ENCODE results near the gene CLEC2D. TPM values are rescaled to one million over a fixed set of nuclear protein-coding genes. Genes with fewer than 3 reads are reported as not detected.

The CLEC2D gene
- total RNA-seq, 2 donors from 2014 or later: 3.3 to 6.8 TPM

GRCh38 chr12:9648701-9649531, 20.6 kb upstream of the CLEC2D start:
- H3K9ac ChIP-seq (ENCODE audit: low read depth in 2 of 2, low read length in 2 of 2): peak overlapping the region; percentile 74 to 83
- TF ChIP-seq CTCF (IDR thresholded peaks at IDR 0.05): no peak
- H3K9me3 ChIP-seq: no peaks in the 10 kb centered on the region
- H3K4me3 ChIP-seq: peak overlapping the region; percentile 68
- peak overlapping the region; percentile 93 for H3K27ac ChIP-seq
- intact Hi-C loops (cut with DNase I): no loop called here
- no peaks in the 10 kb centered on the region for H3K4me1 ChIP-seq
- no peak for DNase-seq
- no peaks in the 10 kb centered on the region for H3K27me3 ChIP-seq
- H3K36me3 ChIP-seq: no peaks in the 10 kb centered on the region

- Histone ChIP-seq H3K27ac (peak overlapping the region; percentile 93), H3K4me3 (peak overlapping the region; percentile 68), H3K9me3 (no peaks in the 10 kb centered on the region), H3K9ac (ENCODE audit: low read depth in 2 of 2, low read length in 2 of 2) (peak overlapping the region; percentile 57 to 83), H3K27me3 (no peaks in the 10 kb centered on the region), H3K4me1 (no peaks in the 10 kb centered on the region), H3K36me3 (no peaks in the 10 kb centered on the region)
- TF ChIP-seq CTCF (IDR thresholded peaks at IDR 0.05): no peak
- intact Hi-C loops (cut with DNase I): no loop called here
- peak; percentile 28 for DNase-seq
These were observed 20.0 kb upstream of the CLEC2D start for GRCh38 chr12:9649532-9649940.

GRCh38 chr12:9650151-9650576, 19.3 kb upstream of the CLEC2D start:
- Histone ChIP-seq H3K4me1 (no peaks in the 10 kb centered on the region), H3K27ac (peak overlapping the region; percentile 93), H3K9ac (ENCODE audit: low read depth in 2 of 2, low read length in 2 of 2) (no peak overlapping the region), H3K4me3 (peak overlapping the region; percentile 6), H3K27me3 (no peaks in the 10 kb centered on the region), H3K36me3 (no peaks in the 10 kb centered on the region), H3K9me3 (no peaks in the 10 kb centered on the region)
- no peak for TF ChIP-seq CTCF (IDR thresholded peaks at IDR 0.05)
- no peak for DNase-seq
- intact Hi-C loops (cut with DNase I): no loop called here

- Histone ChIP-seq H3K36me3 (peaks cover 3% of the 10 kb centered on the region), H3K27ac (peak overlapping the region; percentile 93), H3K27me3 (no peaks in the 10 kb centered on the region), H3K4me1 (no peaks in the 10 kb centered on the region), H3K9me3 (no peaks in the 10 kb centered on the region), H3K9ac (ENCODE audit: low read depth in 2 of 2, low read length in 2 of 2) (no peak overlapping the region), H3K4me3 (no peak overlapping the region)
- no peak for DNase-seq
- intact Hi-C loops (cut with DNase I): no loop called here
- TF ChIP-seq CTCF (IDR thresholded peaks at IDR 0.05): no peak
These were observed 18.2 kb upstream of the CLEC2D start for GRCh38 chr12:9651265-9651729.

GRCh38 chr12:9660046-9660445, 9.5 kb upstream of the CLEC2D start:
- no peak for DNase-seq
- Histone ChIP-seq H3K9ac (ENCODE audit: low read depth in 2 of 2, low read length in 2 of 2) (no peak overlapping the region), H3K27ac (no peak overlapping the region), H3K27me3 (no peaks in the 10 kb centered on the region), H3K36me3 (peaks cover 3% of the 10 kb centered on the region), H3K4me3 (no peak overlapping the region), H3K9me3 (no peaks in the 10 kb centered on the region), H3K4me1 (no peaks in the 10 kb centered on the region)
- TF ChIP-seq CTCF (IDR thresholded peaks at IDR 0.05): no peak
- intact Hi-C loops (cut with DNase I): no loop called here
